Measurements from ENCODE around the gene SLC9A9.

GRCh38 chr3:143337387-143337786 is 510.9 kb downstream of the SLC9A9 start:
- TF ChIP-seq CTCF (IDR thresholded peaks at IDR 0.05; ENCODE audit: insufficient read depth, low read length) (no peak), REST (IDR thresholded peaks at IDR 0.05; ENCODE audit: insufficient replicate concordance, low read depth) (no peak), GABPA (IDR thresholded peaks at IDR 0.05; ENCODE audit: low read depth) (no peak), POLR2AphosphoS5 (IDR thresholded peaks at IDR 0.05; ENCODE audit: low read depth) (no peak)

All from HL-60 (cell line).